ENCODE measurements around the gene ELOVL6. TPM values are rescaled to one million over a fixed set of nuclear protein-coding genes. Genes with fewer than 3 reads are reported as not detected.
A peak's percentile ranks its signal among the peaks of the same experiment; 100 is the strongest.

Gene ELOVL6
- total RNA-seq, 1 donor from 2014 or later: 7.3 TPM

DNA sequence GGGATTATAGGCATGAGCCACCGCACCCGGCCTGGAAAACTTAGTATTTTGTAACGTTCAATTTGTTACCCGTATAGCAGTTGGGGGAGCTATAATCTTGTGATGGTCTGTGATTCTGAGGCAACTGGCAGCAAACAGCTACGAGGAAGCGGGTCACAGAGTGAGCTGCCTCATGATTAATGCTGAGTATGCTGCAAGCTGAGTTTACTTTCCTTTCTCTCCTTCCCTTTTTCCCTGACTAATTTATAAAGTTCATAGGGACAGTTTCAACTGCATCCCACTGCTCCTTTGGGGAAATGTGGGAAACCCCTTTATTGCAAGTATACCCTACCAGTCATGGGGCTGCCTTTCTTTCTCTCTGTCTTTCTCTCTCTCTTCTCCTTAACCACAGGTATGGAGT is 17.7 kb upstream of the ELOVL6 start:
- no peaks in the 10 kb centered on the region for H3K36me3 Mint-ChIP-seq (ENCODE audit: unreplicated experiment)
- no peak for TF ChIP-seq CTCF (IDR thresholded peaks at IDR 0.05)
- no peak for DNase-seq (ENCODE audit: extremely low spot score, unreplicated experiment)
- peaks cover 23% of the 10 kb centered on the region for H3K27me3 Mint-ChIP-seq (ENCODE audit: unreplicated experiment)
- H3K4me1 Mint-ChIP-seq (ENCODE audit: unreplicated experiment): no peaks in the 10 kb centered on the region
- no peak overlapping the region for H3K4me3 Mint-ChIP-seq (ENCODE audit: unreplicated experiment)
- no peak overlapping the region for H3K27ac Mint-ChIP-seq (ENCODE audit: unreplicated experiment)
- peaks cover 7% of the 10 kb centered on the region for H3K9me3 Mint-ChIP-seq (ENCODE audit: unreplicated experiment)

DNA sequence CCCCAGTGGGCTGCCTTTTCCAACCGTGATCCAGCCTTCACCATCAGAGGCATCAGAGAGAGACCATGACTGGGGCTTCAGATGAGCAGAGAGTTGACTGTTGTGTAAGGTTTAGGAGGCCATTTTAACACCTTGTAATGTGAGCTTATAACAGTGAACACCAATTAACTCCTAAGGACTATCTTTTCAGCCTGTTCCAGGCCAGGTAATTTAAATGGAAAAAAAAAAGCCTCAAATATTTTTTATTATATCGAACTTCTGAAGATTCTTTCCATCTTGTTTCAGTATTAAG is 13.3 kb upstream of the ELOVL6 start:
- TF ChIP-seq CTCF (IDR thresholded peaks at IDR 0.05): no peak
- Mint-ChIP-seq H3K27ac (ENCODE audit: unreplicated experiment) (no peak overlapping the region), H3K9me3 (ENCODE audit: unreplicated experiment) (no peaks in the 10 kb centered on the region), H3K4me3 (ENCODE audit: unreplicated experiment) (no peak overlapping the region), H3K4me1 (ENCODE audit: unreplicated experiment) (no peaks in the 10 kb centered on the region), H3K27me3 (ENCODE audit: unreplicated experiment) (peaks cover 9% of the 10 kb centered on the region), H3K36me3 (ENCODE audit: unreplicated experiment) (no peaks in the 10 kb centered on the region)
- no peak for DNase-seq (ENCODE audit: extremely low spot score, unreplicated experiment)

DNA sequence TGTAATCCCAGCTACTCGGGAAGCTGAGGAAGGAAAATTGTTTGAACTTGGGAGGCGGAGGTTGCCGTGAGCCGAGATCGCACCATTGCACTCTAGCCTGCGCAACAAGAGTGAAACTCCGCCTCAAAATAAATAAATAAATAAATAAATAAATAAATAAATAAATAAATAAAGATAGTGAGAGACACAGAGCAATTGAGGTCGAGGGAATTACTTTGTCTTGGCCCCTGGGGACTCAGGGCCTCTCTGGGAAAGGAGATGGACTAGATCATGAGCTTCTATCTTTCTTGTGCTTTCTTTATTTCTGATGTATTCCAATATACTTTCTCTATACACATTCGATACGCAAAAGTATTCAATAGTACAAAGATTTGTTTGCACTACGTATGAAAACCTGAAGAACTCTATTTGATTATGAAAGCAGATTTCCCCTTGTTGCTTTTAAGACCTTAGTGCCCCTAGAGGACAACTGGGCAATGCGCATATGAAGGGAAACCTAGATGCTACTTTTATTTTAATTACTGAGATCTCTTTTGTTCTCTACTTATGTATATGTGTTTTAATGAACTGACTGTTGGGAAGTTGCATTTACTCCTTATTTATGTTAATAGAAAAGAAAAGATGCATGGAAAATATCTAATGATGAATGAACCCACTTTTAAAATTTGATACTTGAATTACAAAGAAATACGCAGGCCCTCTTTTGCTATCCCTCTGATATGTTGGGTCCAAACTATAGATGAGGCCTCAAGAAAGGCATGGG is 12.8 kb upstream of the ELOVL6 start:
- Mint-ChIP-seq H3K27ac (ENCODE audit: unreplicated experiment) (no peak overlapping the region), H3K9me3 (ENCODE audit: unreplicated experiment) (no peaks in the 10 kb centered on the region), H3K4me3 (ENCODE audit: unreplicated experiment) (no peak overlapping the region), H3K36me3 (ENCODE audit: unreplicated experiment) (no peaks in the 10 kb centered on the region), H3K4me1 (ENCODE audit: unreplicated experiment) (no peaks in the 10 kb centered on the region), H3K27me3 (ENCODE audit: unreplicated experiment) (peaks cover 5% of the 10 kb centered on the region)
- TF ChIP-seq CTCF (IDR thresholded peaks at IDR 0.05): peak; percentile 79
- DNase-seq (ENCODE audit: extremely low spot score, unreplicated experiment): no peak

DNA sequence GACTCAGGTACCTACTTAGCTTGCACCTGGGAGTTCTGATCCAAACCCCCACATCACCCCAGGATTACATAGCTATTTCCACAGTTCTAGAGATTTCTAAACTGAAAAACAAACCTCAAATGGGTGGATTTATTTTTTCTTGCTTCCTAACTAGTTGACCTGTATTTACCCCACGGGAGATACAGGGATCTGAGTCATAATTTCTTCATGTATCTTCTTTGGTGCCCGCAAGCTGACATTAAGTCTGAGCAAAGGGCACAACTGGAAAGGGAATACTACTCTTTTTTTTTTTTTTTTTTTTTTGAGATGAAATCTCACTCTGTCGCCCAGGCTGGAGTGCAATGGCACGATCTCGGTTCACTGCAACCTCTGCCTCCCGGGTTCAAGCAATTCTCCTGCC is 10.0 kb upstream of the ELOVL6 start:
- Mint-ChIP-seq H3K36me3 (ENCODE audit: unreplicated experiment) (no peaks in the 10 kb centered on the region), H3K4me3 (ENCODE audit: unreplicated experiment) (no peak overlapping the region), H3K9me3 (ENCODE audit: unreplicated experiment) (no peaks in the 10 kb centered on the region), H3K27ac (ENCODE audit: unreplicated experiment) (no peak overlapping the region), H3K4me1 (ENCODE audit: unreplicated experiment) (no peaks in the 10 kb centered on the region), H3K27me3 (ENCODE audit: unreplicated experiment) (no peaks in the 10 kb centered on the region)
- DNase-seq (ENCODE audit: extremely low spot score, unreplicated experiment): no peak
- no peak for TF ChIP-seq CTCF (IDR thresholded peaks at IDR 0.05)

DNA sequence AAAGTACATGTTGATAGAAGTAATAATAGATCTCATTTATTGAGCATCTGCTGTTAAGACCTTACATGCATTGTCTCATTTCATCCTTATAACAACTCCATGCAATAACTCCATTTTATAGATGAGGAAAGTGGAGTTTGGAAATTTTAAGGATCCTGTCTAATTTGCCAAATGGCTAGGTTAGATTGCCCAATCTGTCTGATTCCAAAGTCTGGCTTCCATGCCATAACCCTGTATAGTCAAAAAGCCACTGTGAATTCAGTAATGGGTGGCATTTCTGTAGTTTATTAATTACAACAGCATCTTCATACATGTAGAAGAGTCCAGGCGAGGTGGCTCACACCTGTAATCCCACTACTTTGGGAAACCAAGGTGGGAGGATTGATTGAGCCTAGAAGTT is 8.8 kb upstream of the ELOVL6 start:
- Mint-ChIP-seq H3K4me3 (ENCODE audit: unreplicated experiment) (no peak overlapping the region), H3K4me1 (ENCODE audit: unreplicated experiment) (no peaks in the 10 kb centered on the region), H3K27ac (ENCODE audit: unreplicated experiment) (no peak overlapping the region), H3K27me3 (ENCODE audit: unreplicated experiment) (no peaks in the 10 kb centered on the region), H3K9me3 (ENCODE audit: unreplicated experiment) (no peaks in the 10 kb centered on the region), H3K36me3 (ENCODE audit: unreplicated experiment) (no peaks in the 10 kb centered on the region)
- DNase-seq (ENCODE audit: extremely low spot score, unreplicated experiment): no peak
- no peak for TF ChIP-seq CTCF (IDR thresholded peaks at IDR 0.05)
